NT2/D1 (cell line): ENCODE measurements around the gene RNF13.
"Not testable (repeated sequence)": the region's sequence is repeated elsewhere in the genome, so short reads cannot be mapped to it uniquely, and the experiment has no call there.

Source experiments
- DNase-seq: peaks from one replicate; pipeline ENCODE4 v3.0.0-alpha.2; 2011; ENCODE audit warnings: low read depth, low spot score
- H3K27me3 ChIP-seq: 2 replicates; pipeline ENCODE4 v1.6.0; 2011; ENCODE audit warnings: mild to moderate bottlenecking; ENCODE audit not compliant: insufficient read length, insufficient read depth
- H3K36me3 ChIP-seq: 2 replicates; pipeline ENCODE4 v1.6.1; 2011; ENCODE audit warnings: mild to moderate bottlenecking, low read length, mixed read lengths; ENCODE audit not compliant: insufficient read depth, insufficient read length
- H3K4me1 ChIP-seq: 2 replicates; pipeline ENCODE4 v1.5.1; 2011; ENCODE audit not compliant: insufficient read depth, insufficient read length
- H3K4me3 ChIP-seq: 2 replicates; pipeline ENCODE4 v1.5.1; 2011; ENCODE audit warnings: low read depth; ENCODE audit not compliant: insufficient read length
- H3K9ac ChIP-seq: 2 replicates; pipeline ENCODE4 v1.6.0; 2011; ENCODE audit warnings: low read depth; ENCODE audit not compliant: insufficient read length
- H3K9me3 ChIP-seq: 2 replicates; pipeline ENCODE4 v1.5.1; 2011; ENCODE audit warnings: mild to moderate bottlenecking, low read length; ENCODE audit not compliant: insufficient read depth
- SUZ12 ChIP-seq: IDR thresholded peaks from 2 replicates; pipeline ENCODE4 v1.6.1; 2011; ENCODE audit not compliant: insufficient read length, insufficient read depth; ENCODE audit errors: extremely low read depth
- YY1 ChIP-seq: IDR thresholded peaks from 2 replicates; pipeline ENCODE4 v1.6.1; 2011; ENCODE audit not compliant: insufficient read length, insufficient read depth
- ZNF274 ChIP-seq: IDR thresholded peaks from 2 replicates; pipeline ENCODE4 v1.6.1; 2011; ENCODE audit warnings: mild to moderate bottlenecking, low read depth, low read length

Gene RNF13

DNA sequence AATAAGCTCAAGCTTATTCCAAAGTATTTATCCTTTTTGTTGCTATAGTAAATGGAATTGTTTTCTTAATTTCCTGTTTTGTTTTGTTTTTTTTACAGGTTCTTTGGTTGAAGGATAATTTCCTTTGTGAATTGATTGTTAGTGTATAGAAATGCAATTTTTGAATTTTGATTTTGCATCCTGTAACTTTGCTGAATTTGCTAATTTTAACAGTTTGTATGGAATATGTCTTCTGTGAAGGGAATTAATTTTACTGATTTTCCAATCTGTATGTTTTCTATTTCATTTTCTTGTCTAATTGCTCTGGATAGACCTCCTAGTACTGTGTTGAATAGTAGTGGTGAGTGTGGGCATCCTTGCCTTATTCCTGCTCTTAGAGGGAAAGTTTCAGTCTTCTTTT lies 129.4 kb downstream of the RNF13 start:
- no peak for TF ChIP-seq SUZ12
- TF ChIP-seq YY1: no peak
- no peak for TF ChIP-seq ZNF274
- H3K4me3 ChIP-seq: no peak overlapping the region
- H3K4me1 ChIP-seq: no peaks in the 10 kb centered on the region
- no peaks in the 10 kb centered on the region for H3K36me3 ChIP-seq
- no peaks in the 10 kb centered on the region for H3K9me3 ChIP-seq
- no peak overlapping the region for H3K9ac ChIP-seq
- no peak for DNase-seq
- no peaks in the 10 kb centered on the region for H3K27me3 ChIP-seq

DNA sequence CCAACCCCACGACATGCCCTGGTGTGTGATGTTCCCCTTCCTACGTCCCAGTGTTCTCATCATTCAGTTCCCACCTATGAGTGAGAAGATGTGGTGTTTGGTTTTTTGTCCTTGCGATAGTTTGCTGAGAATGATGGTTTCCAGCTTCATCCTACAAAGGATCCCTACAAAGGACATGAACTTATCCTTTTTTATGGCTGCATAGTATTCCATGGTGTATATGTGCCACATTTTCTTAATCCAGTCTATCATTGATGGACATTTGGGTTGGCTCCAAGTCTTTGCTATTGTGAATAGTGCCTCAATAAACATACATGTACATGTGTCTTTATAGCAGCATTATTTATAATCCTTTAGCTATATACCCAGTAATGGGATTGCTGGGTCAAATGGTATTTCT lies 131.0 kb downstream of the RNF13 start:
- not testable (repeated sequence) for H3K4me3 ChIP-seq

DNA sequence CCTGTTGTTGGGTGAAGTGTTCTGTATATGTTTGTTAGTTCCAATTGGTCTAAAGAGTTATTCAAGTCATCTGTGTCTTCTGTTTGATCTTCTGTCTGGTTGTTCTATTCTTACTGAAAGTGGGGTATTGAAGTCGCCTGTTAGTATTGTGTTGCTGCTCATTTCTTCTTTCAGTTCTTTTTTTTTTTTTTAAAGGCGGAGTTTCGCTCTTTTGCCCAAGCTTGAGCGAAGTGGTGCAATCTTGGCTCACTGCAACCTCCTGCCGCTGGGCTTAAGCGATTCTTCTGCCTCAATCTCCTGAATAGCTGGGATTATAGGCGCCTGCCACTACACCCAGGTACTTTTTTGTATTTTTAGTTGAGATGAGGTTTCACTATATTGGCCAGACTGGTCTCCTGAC lies 134.2 kb downstream of the RNF13 start:
- H3K36me3 ChIP-seq: peaks cover 13% of the 10 kb centered on the region
- no peak for TF ChIP-seq SUZ12
- TF ChIP-seq YY1: no peak
- no peak for TF ChIP-seq ZNF274
- no peak overlapping the region for H3K4me3 ChIP-seq
- no peak for DNase-seq
- H3K9me3 ChIP-seq: no peaks in the 10 kb centered on the region
- H3K9ac ChIP-seq: no peak overlapping the region
- no peaks in the 10 kb centered on the region for H3K27me3 ChIP-seq
- H3K4me1 ChIP-seq: no peaks in the 10 kb centered on the region

More for the DNA sequence above, 131.0 kb downstream of the RNF13 start:
- H3K27me3 ChIP-seq, H3K9me3 ChIP-seq, DNase-seq, H3K9ac ChIP-seq, H3K36me3 ChIP-seq, H3K4me1 ChIP-seq: not testable (repeated sequence)

DNA sequence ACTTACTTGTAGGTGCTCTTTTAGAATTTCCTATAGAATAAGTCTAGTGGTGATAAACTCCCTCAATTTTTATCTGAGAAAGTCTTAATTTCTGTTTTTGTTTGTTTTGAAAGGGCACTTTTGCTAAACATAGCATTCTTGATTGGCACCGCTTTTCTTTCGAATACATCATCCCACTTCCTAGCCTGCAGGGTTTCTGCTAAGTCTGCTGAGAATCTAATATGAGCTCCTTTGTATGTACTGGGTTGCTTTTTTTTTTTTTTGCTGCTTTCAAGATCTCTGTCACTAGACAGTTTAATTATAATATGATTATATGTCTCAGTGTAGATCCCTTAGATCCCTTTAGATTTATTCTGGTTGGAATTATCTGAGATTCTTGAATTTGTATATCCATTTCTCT lies 136.2 kb downstream of the RNF13 start:
- Histone ChIP-seq H3K4me3 (no peak overlapping the region), H3K9ac (no peak overlapping the region), H3K36me3 (peaks cover 22% of the 10 kb centered on the region), H3K4me1 (no peaks in the 10 kb centered on the region), H3K27me3 (no peaks in the 10 kb centered on the region), H3K9me3 (no peaks in the 10 kb centered on the region)
- no peak for DNase-seq
- TF ChIP-seq YY1: no peak
- no peak for TF ChIP-seq ZNF274
- TF ChIP-seq SUZ12: no peak

DNA sequence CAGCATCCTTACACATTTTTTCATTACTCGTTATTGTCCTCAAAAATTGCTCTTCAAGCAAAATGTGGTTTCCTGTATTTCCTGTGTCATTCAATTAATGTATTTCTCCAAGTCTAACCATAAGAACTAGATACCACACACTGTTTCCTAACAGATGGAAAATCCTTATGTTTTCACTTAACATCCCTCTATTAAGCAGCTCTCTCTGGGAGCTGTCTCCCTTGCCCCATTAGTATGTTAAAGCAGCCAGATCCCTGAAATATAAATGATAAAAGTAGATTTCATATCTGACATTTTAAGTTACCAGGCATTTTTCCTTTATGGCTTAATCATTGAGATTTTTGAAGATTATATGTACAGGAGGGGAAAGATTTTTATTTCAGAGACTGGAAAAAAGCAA lies 141.8 kb downstream of the RNF13 start:
- H3K9me3 ChIP-seq: no peaks in the 10 kb centered on the region
- no peak for TF ChIP-seq YY1
- TF ChIP-seq ZNF274: no peak
- TF ChIP-seq SUZ12: no peak
- H3K4me3 ChIP-seq: no peak overlapping the region
- no peak overlapping the region for H3K9ac ChIP-seq
- H3K27me3 ChIP-seq: no peaks in the 10 kb centered on the region
- H3K4me1 ChIP-seq: no peaks in the 10 kb centered on the region
- peaks cover 42% of the 10 kb centered on the region for H3K36me3 ChIP-seq
- DNase-seq: no peak

DNA sequence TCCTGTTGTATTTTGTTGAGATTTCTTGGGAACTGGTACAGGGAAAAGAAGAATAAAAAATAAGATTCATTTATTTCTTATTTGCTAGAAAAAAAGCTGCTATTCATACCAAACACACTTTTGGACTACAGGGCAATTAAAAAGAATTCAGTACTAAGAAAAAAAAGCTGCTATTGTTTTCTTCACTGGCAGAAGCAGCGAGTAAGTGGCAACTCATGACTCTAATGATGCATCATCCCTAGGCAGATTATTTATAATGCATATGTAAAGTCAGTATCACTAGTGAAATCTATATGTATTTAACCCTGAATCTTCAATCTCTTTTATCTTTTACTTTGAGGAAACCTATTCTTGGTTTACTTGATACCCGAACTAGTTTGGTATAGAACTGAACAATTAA lies 142.4 kb downstream of the RNF13 start:
- Histone ChIP-seq H3K4me1 (no peaks in the 10 kb centered on the region), H3K27me3 (no peaks in the 10 kb centered on the region), H3K9me3 (no peaks in the 10 kb centered on the region), H3K9ac (no peak overlapping the region), H3K36me3 (peaks cover 42% of the 10 kb centered on the region), H3K4me3 (no peak overlapping the region)
- DNase-seq: no peak
- TF ChIP-seq ZNF274 (no peak), SUZ12 (no peak), YY1 (no peak)

DNA sequence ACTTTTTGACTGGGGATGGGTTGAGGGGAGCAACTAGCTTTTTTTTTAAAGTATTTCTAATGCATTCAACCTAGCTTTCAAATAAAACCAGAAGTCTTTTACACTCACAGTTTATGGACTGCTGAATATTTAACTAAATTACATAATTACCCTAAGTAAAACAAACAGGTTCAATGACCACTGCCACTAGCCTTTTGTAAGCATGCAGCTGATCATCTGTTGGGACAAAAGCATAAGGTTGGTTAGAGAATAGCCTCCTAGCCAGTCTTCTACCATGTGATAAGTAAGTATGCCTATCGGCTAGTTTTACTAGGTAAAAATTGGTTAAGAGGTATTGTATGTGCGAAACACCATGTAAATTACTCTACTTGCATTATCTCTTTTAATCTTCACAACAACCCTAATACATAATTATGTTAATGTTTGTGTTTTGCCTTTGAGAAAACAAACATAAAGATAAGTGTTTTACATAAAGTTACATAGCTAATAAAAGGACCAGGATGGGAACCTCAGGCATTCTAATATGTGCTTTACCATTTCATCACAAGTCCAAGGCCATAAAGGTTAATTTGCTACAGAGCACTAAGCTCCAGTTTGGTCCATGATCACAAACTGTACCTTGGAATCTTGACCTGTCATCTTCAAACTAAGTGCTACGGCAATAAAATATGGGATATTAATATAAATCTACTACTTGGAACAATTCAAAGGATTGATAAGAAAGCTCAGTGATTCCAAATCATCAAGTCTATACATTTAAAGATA lies 144.5 kb downstream of the RNF13 start:
- no peak for TF ChIP-seq ZNF274
- TF ChIP-seq YY1: no peak
- no peak for TF ChIP-seq SUZ12
- H3K27me3 ChIP-seq: no peaks in the 10 kb centered on the region
- H3K9me3 ChIP-seq: no peaks in the 10 kb centered on the region
- DNase-seq: no peak
- H3K4me3 ChIP-seq: no peak overlapping the region
- no peak overlapping the region for H3K9ac ChIP-seq
- H3K36me3 ChIP-seq: peaks cover 35% of the 10 kb centered on the region
- no peaks in the 10 kb centered on the region for H3K4me1 ChIP-seq

DNA sequence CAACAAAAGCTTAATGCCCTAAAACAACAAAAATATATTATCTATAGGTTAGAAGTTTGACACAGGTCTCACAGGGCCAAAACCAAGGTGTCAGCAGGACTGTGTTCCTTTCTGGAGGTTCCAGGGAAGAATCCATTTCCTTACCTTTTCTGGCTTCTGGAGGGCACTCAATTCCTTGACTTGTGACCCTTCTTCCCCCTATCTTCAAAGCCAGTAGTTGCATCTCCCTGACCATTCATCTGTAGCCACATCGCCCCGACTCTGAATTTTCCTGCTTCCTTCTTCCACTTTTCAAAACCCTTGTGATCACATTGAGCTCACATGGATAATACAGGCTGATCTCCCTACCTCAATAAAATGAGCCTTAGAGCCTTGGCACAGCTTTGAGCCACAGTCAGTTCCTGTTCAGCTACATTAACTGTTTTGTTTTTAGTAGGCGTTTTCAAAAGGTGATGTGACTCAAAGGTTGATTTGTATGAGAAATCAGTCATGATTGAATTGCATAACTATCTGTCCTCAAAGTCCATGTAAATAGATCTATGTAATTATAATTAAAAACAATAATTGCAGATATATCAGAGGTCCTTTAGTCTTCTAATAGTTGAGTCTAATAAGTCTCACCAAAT lies 145.3 kb downstream of the RNF13 start:
- no peaks in the 10 kb centered on the region for H3K27me3 ChIP-seq
- H3K9ac ChIP-seq: no peak overlapping the region
- no peak for TF ChIP-seq YY1
- no peak for TF ChIP-seq ZNF274
- TF ChIP-seq SUZ12: no peak
- DNase-seq: no peak
- H3K4me3 ChIP-seq: no peak overlapping the region
- H3K9me3 ChIP-seq: no peaks in the 10 kb centered on the region
- H3K4me1 ChIP-seq: no peaks in the 10 kb centered on the region
- H3K36me3 ChIP-seq: peaks cover 36% of the 10 kb centered on the region
